Activated T-cell treated with anti-CD3 and anti-CD28 coated beads for 4 hours (primary cell): Measurements from ENCODE around the gene COPS6.

ENCODE experiments used
- DNase-seq: peaks from one replicate; pipeline ENCODE4 v3.0.0-alpha.2; 2020

Gene COPS6

GRCh38 chr7:100088621-100089457 lies at the start of gene COPS6:
COPS6 (plus strand) TSS chr7:100088969; CDS start chr7:100088991, 22 bp downstream.
- peak; percentile 84 for DNase-seq

GRCh38 chr7:100040575-100040974 lies 48.2 kb upstream of the COPS6 start:
- DNase-seq = no peak

GRCh38 chr7:100044718-100045117 lies 44.1 kb upstream of the COPS6 start:
- no peak for DNase-seq

- DNase-seq = no peak
Measured at GRCh38 chr7:100048680-100049079, 40.1 kb upstream of the COPS6 start.

GRCh38 chr7:100049441-100050291 lies 39.1 kb upstream of the COPS6 start, which contains the start of gene ZSCAN21:
ZSCAN21 (plus strand) TSS chr7:100049774; CDS start chr7:100057007, 7,233 bp downstream.
- peak; percentile 81 for DNase-seq

- DNase-seq = no peak
Measured at GRCh38 chr7:100051611-100052010, 37.2 kb upstream of the COPS6 start.

- DNase-seq = no peak
Measured at GRCh38 chr7:100053215-100053614, 35.6 kb upstream of the COPS6 start.

GRCh38 chr7:100057006-100057405 lies 31.8 kb upstream of the COPS6 start:
- no peak for DNase-seq

GRCh38 chr7:100059251-100059739 lies 29.5 kb upstream of the COPS6 start:
- no peak for DNase-seq

- DNase-seq = no peak
Measured at GRCh38 chr7:100061518-100062193, 27.1 kb upstream of the COPS6 start.

- DNase-seq = no peak
Measured at GRCh38 chr7:100063376-100063775, 25.4 kb upstream of the COPS6 start.

- no peak for DNase-seq
Measured at GRCh38 chr7:100064162-100064561, 24.6 kb upstream of the COPS6 start.

- DNase-seq = no peak
Measured at GRCh38 chr7:100065452-100066186, 23.1 kb upstream of the COPS6 start.

- DNase-seq = no peak
Measured at GRCh38 chr7:100066953-100067352, 21.8 kb upstream of the COPS6 start.

GRCh38 chr7:100069991-100070390 lies 18.8 kb upstream of the COPS6 start:
- no peak for DNase-seq

- no peak for DNase-seq
Measured at GRCh38 chr7:100071018-100071723, 17.6 kb upstream of the COPS6 start.

GRCh38 chr7:100072462-100072861 lies 16.3 kb upstream of the COPS6 start:
- DNase-seq = no peak

GRCh38 chr7:100074841-100075240 lies 13.9 kb upstream of the COPS6 start:
- no peak for DNase-seq

- no peak for DNase-seq
Measured at GRCh38 chr7:100075418-100075817, 13.4 kb upstream of the COPS6 start.

- DNase-seq = no peak
Measured at GRCh38 chr7:100077205-100077604, 11.6 kb upstream of the COPS6 start.

- DNase-seq = no peak
Measured at GRCh38 chr7:100079024-100079560, 9.7 kb upstream of the COPS6 start.
